GM12872 (cell line): Measurements from ENCODE around the gene HBD.

Source experiments
- TF ChIP-seq, protein P1 (sequence below): IDR thresholded peaks from 3 replicates; pipeline ENCODE4 v1.5.1; 2011; ENCODE audit warnings: low read depth, mild to moderate bottlenecking, low read length, moderate library complexity; ENCODE audit not compliant: insufficient read depth

The HBD gene

DNA sequence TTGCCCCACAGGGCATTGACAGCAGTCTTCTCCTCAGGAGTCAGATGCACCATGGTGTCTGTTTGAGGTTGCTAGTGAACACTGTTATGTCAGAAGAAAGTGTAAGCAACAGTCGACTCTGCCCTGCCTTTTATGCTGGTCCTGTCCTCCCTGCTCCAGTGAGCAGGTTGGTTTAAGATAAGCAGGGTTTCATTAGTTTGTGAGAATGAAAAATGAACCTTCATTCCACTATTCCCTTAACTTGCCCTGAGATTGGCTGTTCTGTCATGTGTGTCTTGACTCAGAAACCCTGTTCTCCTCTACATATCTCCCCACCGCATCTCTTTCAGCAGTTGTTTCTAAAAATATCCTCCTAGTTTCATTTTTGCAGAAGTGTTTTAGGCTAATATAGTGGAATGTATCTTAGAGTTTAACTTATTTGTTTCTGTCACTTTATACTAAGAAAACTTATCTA is at the start of gene HBD:
Gene HBD, minus strand, starts transcription at position 103 of the 454 bp plus-strand sequence. Its CDS starts 50 bp downstream, at position 53.
- TF ChIP-seq, protein P1, sequence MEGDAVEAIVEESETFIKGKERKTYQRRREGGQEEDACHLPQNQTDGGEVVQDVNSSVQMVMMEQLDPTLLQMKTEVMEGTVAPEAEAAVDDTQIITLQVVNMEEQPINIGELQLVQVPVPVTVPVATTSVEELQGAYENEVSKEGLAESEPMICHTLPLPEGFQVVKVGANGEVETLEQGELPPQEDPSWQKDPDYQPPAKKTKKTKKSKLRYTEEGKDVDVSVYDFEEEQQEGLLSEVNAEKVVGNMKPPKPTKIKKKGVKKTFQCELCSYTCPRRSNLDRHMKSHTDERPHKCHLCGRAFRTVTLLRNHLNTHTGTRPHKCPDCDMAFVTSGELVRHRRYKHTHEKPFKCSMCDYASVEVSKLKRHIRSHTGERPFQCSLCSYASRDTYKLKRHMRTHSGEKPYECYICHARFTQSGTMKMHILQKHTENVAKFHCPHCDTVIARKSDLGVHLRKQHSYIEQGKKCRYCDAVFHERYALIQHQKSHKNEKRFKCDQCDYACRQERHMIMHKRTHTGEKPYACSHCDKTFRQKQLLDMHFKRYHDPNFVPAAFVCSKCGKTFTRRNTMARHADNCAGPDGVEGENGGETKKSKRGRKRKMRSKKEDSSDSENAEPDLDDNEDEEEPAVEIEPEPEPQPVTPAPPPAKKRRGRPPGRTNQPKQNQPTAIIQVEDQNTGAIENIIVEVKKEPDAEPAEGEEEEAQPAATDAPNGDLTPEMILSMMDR, result no peak

DNA sequence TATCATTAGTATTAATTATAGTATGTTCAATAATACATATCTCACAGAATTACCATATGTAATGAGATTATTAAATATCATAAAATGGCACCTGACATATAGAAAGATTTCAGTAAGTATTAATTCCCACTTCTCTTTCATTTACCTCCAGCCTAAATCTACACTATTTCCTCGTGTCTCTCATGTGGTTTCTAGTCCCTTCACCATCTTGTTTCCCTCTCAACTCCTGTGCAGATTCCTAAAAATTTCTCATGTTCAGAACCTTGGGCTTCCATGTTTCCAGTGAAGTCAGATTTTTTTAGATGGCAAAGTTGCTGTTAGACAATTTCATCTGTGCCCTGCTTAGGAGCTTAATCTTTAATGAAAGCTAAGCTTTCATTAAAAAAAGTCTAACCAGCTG is 49.6 kb upstream of the HBD start:
- TF ChIP-seq, protein P1, result no peak

DNA sequence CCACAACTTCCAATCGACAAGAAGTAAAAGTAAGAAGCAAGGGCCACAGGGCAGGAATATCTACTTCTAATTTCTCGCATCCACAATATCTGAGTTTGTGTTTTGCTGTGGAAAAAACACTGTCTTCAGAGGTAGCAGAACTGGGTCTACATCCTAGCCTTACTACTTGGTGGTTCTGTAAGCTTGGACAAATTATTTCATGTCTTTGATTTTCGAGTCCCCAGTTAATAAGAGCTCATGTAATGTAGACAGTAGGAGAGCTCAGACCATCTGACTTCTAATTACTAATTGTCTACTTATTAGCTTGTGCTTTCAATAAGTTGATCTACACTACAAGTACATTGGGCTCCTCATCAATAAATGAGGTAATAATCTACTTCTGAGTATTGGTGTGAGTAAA is 48.8 kb upstream of the HBD start:
- TF ChIP-seq, protein P1, result no peak

DNA sequence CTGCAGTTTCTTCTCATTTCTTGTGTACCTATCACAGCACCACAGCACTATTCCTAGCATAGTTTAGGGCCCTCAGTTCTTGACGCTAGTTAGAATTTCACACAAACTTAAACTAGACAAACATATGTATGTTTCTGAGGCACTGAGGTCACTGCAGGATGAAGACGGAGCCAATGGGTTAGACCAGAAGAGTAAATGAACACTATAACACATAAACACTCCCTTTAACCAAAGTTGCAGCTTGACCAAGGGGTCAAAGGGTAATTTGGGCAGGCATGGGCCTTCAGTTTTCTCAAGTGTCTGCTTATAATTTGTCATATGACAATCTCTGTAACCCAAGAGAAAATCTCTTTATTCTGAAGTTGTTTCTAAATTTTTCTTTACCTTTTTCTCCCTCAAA is 48.3 kb upstream of the HBD start:
- TF ChIP-seq, protein P1, result no peak

DNA sequence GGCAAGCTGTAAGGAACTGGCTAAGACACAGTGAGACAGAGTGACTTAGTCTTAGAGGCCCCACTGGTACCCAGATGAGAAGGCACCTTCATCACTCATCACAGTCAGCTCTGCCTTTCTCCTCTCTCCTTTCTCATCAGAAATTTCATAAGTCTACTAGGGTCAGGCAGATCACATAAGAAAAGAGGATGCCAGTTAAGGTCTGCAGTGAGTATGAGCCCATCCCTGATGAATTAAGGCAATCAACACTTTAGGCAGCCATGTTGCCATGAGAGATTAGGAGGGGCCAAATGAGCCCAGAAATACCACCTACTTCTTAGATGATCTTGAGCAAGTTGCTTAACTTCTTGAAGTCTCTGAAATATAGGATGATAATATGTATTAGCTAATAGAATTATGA is 47.3 kb upstream of the HBD start:
- TF ChIP-seq, protein P1, result no peak

DNA sequence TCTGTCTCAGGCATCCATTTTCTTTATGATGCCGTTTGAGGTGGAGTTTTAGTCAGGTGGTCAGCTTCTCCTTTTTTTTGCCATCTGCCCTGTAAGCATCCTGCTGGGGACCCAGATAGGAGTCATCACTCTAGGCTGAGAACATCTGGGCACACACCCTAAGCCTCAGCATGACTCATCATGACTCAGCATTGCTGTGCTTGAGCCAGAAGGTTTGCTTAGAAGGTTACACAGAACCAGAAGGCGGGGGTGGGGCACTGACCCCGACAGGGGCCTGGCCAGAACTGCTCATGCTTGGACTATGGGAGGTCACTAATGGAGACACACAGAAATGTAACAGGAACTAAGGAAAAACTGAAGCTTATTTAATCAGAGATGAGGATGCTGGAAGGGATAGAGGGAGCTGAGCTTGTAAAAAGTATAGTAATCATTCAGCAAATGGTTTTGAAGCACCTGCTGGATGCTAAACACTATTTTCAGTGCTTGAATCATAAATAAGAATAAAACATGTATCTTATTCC is 46.4 kb upstream of the HBD start:
- TF ChIP-seq, protein P1, result no peak

DNA sequence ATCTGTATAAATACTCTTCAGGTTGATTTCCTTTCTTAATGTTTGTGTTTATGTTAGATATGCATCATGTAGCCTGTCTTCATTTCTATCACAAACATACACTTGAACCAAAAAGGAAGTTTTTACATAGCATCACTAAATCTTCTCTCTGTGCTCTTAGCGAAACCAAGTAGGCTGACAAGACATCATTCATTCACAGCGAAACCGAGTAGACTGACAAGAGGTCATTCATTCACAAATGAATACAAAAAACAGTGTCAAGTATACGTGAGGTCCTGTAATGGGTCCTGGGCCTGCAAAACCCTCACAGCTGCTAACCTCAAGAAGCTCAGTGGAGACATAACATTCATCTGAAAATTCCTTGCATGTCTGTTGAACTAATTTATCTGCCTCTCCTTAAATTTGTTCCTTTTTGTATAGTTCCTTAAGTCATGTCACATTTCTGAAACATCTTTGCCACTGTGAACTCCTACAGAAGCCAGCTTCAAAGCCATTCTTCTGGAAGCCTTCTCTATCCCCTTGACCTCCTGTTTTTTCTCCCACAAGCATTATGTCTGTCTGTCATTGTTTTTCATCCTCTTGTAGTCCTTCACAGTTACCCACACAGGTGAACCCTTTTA is 45.3 kb upstream of the HBD start:
- TF ChIP-seq, protein P1, result no peak
